HEK293 (cell line): ENCODE results near the gene LRP2BP.
A peak's percentile ranks its signal among the peaks of the same experiment; 100 is the strongest.

Source experiments
- GLI2 ChIP-seq: fragments of 450-650 bp; formaldehyde crosslinking; IDR thresholded peaks from 2 replicates; pipeline ENCODE4; 2017; ENCODE audit warnings: missing biosample characterization, missing genetic modification characterization, low read depth, borderline replicate concordance
- KLF16 ChIP-seq: fragments of 450-650 bp; formaldehyde crosslinking; IDR thresholded peaks from 2 replicates; pipeline ENCODE4 v1.5.1; 2017; ENCODE audit warnings: missing biosample characterization, missing genetic modification characterization
- MEIS1 ChIP-seq: sonication (generic); formaldehyde crosslinking; IDR thresholded peaks from 2 replicates; pipeline ENCODE4 v1.8.1; 2022; ENCODE audit warnings: missing genetic modification reagents, mild to moderate bottlenecking, borderline replicate concordance
- OSR2 ChIP-seq: fragments of 450-650 bp; formaldehyde crosslinking; IDR thresholded peaks from 2 replicates; pipeline ENCODE4 v1.5.1; 2016; ENCODE audit warnings: missing biosample characterization, missing genetic modification characterization
- SP3 ChIP-seq: fragments of 450-650 bp; formaldehyde crosslinking; IDR thresholded peaks from 2 replicates; pipeline ENCODE4 v1.5.1; 2016; ENCODE audit warnings: missing biosample characterization, missing genetic modification characterization
- ZBTB10 ChIP-seq: fragments of 450-650 bp; formaldehyde crosslinking; IDR thresholded peaks from 2 replicates; pipeline ENCODE4 v1.5.1; 2016; ENCODE audit warnings: missing biosample characterization, missing genetic modification characterization
- ZBTB20 ChIP-seq: fragments of 450-650 bp; formaldehyde crosslinking; IDR thresholded peaks from 2 replicates; pipeline ENCODE4 v1.5.1; 2016; ENCODE audit warnings: missing biosample characterization, missing genetic modification characterization
- ZBTB21 ChIP-seq: fragments of 450-650 bp; formaldehyde crosslinking; IDR thresholded peaks from 2 replicates; pipeline ENCODE4 v1.5.1; 2017; ENCODE audit warnings: missing biosample characterization, missing genetic modification characterization
- ZNF133 ChIP-seq: fragments of 450-650 bp; formaldehyde crosslinking; IDR thresholded peaks from 2 replicates; pipeline ENCODE4 v1.5.1; 2016; ENCODE audit warnings: missing biosample characterization, missing genetic modification characterization
- ZNF18 ChIP-seq: fragments of 450-650 bp; formaldehyde crosslinking; IDR thresholded peaks from 2 replicates; pipeline ENCODE4 v1.5.1; 2016; ENCODE audit warnings: missing biosample characterization, missing genetic modification characterization
- ZNF292 ChIP-seq: fragments of 450-650 bp; formaldehyde crosslinking; IDR thresholded peaks from 2 replicates; pipeline ENCODE4 v1.5.1; 2016; ENCODE audit warnings: low read depth, missing biosample characterization, missing genetic modification characterization, borderline replicate concordance
- ZNF324 ChIP-seq: fragments of 450-650 bp; formaldehyde crosslinking; IDR thresholded peaks from 2 replicates; pipeline ENCODE4 v1.5.1; 2016; ENCODE audit warnings: missing biosample characterization, missing genetic modification characterization
- ZNF366 ChIP-seq: fragments of 450-650 bp; formaldehyde crosslinking; conservative IDR thresholded peaks from 2 replicates; pipeline ENCODE4 v1.5.1; 2016; ENCODE audit warnings: missing biosample characterization, missing genetic modification characterization
- ZNF391 ChIP-seq: fragments of 450-650 bp; formaldehyde crosslinking; IDR thresholded peaks from 2 replicates; pipeline ENCODE4 v1.5.1; 2016; ENCODE audit warnings: low read depth, missing biosample characterization, missing genetic modification characterization, borderline replicate concordance
- ZNF394 ChIP-seq: fragments of 450-650 bp; formaldehyde crosslinking; IDR thresholded peaks from 2 replicates; pipeline ENCODE4 v1.5.1; 2016; ENCODE audit warnings: missing biosample characterization, missing genetic modification characterization, mild to moderate bottlenecking, moderate library complexity, borderline replicate concordance
- ZNF426 ChIP-seq: fragments of 450-650 bp; formaldehyde crosslinking; IDR thresholded peaks from 2 replicates; pipeline ENCODE4 v1.5.1; 2017; ENCODE audit warnings: missing biosample characterization, missing genetic modification characterization, mild to moderate bottlenecking, inconsistent platforms, moderate library complexity
- ZNF560 ChIP-seq: fragments of 450-650 bp; formaldehyde crosslinking; IDR thresholded peaks from 2 replicates; pipeline ENCODE4 v1.5.1; 2017; ENCODE audit warnings: missing biosample characterization, missing genetic modification characterization, borderline replicate concordance
- ZNF624 ChIP-seq: fragments of 450-650 bp; formaldehyde crosslinking; IDR thresholded peaks from 2 replicates; pipeline ENCODE4 v1.5.1; 2017; ENCODE audit warnings: missing biosample characterization, missing genetic modification characterization
- ZNF629 ChIP-seq: fragments of 450-650 bp; formaldehyde crosslinking; IDR thresholded peaks from 2 replicates; pipeline ENCODE4 v1.5.1; 2017; ENCODE audit warnings: missing biosample characterization, missing genetic modification characterization
- ZNF654 ChIP-seq: fragments of 450-650 bp; formaldehyde crosslinking; IDR thresholded peaks from 2 replicates; pipeline ENCODE4 v1.5.1; 2016; ENCODE audit warnings: low read depth, missing biosample characterization, missing genetic modification characterization
- ZNF670 ChIP-seq: fragments of 450-650 bp; formaldehyde crosslinking; IDR thresholded peaks from 2 replicates; pipeline ENCODE4 v1.5.1; 2016; ENCODE audit warnings: missing biosample characterization, missing genetic modification characterization, low read depth
- ZNF768 ChIP-seq: fragments of 450-650 bp; formaldehyde crosslinking; IDR thresholded peaks from 2 replicates; pipeline ENCODE4 v1.5.1; 2018; ENCODE audit warnings: missing biosample characterization, mild to moderate bottlenecking, missing genetic modification characterization
- TF ChIP-seq, protein P1 (sequence below): fragments of 450-650 bp; formaldehyde crosslinking; IDR thresholded peaks from 2 replicates; pipeline ENCODE4 v1.5.1; 2016; ENCODE audit warnings: missing biosample characterization, missing genetic modification characterization
- TF ChIP-seq, protein P2 (sequence below): fragments of 450-650 bp; formaldehyde crosslinking; IDR thresholded peaks from 2 replicates; pipeline ENCODE4 v1.5.1; 2016; ENCODE audit warnings: missing biosample characterization, missing genetic modification characterization
- TF ChIP-seq, protein P3 (sequence below): fragments of 450-650 bp; formaldehyde crosslinking; IDR thresholded peaks from 2 replicates; pipeline ENCODE4 v1.5.1; 2016; ENCODE audit warnings: missing biosample characterization, missing genetic modification characterization
- TF ChIP-seq, protein P4 (sequence below): fragments of 450-650 bp; formaldehyde crosslinking; IDR thresholded peaks from 2 replicates; pipeline ENCODE4 v1.5.1; 2016; ENCODE audit warnings: missing biosample characterization, missing genetic modification characterization

Gene LRP2BP

DNA sequence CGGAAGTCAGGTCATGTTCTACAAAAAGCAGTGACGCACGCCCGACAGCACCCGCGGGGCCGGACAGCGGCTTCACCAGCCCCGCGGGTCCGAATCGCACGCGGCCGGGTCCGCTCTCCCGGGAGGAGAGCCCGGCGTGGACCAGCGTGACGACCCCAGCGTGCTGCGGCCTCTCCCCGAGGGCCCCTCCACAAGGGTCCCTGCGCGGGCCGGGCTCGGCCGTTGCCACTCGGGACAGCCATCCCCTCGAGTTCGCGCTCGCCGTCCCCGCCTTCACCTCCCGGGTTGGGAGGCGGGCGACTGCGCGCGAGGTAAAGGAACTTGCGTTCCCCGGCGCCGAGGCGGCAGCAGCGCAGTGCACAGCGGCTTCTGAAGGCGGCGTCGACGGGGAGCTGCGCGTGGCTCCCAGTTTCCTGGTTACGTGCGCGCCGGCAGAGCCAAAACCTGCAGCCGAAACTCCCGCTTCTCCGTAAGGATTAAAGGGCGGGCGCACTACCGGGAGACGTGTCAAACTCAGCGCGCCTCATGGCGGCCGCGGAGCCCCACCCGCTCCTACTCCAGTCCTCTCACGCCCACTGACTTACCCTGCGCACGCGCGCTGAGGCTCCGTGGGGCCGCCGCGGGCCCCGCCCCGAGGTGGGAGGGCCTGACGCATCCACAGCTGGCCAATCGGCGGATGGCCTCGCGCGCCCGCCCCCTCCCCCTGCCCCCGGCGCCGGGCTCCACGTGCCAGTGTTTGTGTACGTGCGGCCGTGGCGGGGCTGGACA lies 416 bp upstream of the LRP2BP start (continued):
- TF ChIP-seq, protein P1, sequence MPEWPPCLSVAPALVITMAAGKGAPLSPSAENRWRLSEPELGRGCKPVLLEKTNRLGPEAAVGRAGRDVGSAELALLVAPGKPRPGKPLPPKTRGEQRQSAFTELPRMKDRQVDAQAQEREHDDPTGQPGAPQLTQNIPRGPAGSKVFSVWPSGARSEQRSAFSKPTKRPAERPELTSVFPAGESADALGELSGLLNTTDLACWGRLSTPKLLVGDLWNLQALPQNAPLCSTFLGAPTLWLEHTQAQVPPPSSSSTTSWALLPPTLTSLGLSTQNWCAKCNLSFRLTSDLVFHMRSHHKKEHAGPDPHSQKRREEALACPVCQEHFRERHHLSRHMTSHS (tag by site-specific recombination): no peak
- TF ChIP-seq ZNF292 (tag by site-specific recombination) (no peak), ZNF624 (tag by site-specific recombination) (no peak), ZNF629 (peak; percentile 99), ZNF133 (tag by site-specific recombination) (no peak), OSR2 (tag by site-specific recombination) (peak; percentile 62), GLI2 (tag by site-specific recombination) (no peak), MEIS1 (CRISPR knock-in tag) (no peak), ZNF670 (tag by site-specific recombination) (no peak), ZNF768 (tag by site-specific recombination) (no peak), ZNF324 (tag by site-specific recombination) (no peak; the same call in 1 of the 2 replicates), ZNF391 (tag by site-specific recombination) (0 out of 2 replicates have a peak, but pooled peaks have one; percentile 17), ZBTB20 (tag by site-specific recombination) (peak; percentile 80), ZNF366 (tag by site-specific recombination) (no peak), ZNF426 (tag by site-specific recombination) (no peak), ZNF654 (tag by site-specific recombination) (no peak), ZBTB10 (tag by site-specific recombination) (peak; percentile 82; the same call in 1 of the 2 replicates), ZNF560 (tag by site-specific recombination) (no peak), SP3 (tag by site-specific recombination) (peak; percentile 82), KLF16 (tag by site-specific recombination) (no peak), ZNF18 (no peak), ZBTB21 (tag by site-specific recombination) (peak; percentile 95; the same call in 1 of the 2 replicates), ZNF394 (tag by site-specific recombination) (peak; percentile 77)
- TF ChIP-seq, protein P2, sequence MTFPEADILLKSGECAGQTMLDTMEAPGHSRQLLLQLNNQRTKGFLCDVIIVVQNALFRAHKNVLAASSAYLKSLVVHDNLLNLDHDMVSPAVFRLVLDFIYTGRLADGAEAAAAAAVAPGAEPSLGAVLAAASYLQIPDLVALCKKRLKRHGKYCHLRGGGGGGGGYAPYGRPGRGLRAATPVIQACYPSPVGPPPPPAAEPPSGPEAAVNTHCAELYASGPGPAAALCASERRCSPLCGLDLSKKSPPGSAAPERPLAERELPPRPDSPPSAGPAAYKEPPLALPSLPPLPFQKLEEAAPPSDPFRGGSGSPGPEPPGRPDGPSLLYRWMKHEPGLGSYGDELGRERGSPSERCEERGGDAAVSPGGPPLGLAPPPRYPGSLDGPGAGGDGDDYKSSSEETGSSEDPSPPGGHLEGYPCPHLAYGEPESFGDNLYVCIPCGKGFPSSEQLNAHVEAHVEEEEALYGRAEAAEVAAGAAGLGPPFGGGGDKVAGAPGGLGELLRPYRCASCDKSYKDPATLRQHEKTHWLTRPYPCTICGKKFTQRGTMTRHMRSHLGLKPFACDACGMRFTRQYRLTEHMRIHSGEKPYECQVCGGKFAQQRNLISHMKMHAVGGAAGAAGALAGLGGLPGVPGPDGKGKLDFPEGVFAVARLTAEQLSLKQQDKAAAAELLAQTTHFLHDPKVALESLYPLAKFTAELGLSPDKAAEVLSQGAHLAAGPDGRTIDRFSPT (tag by site-specific recombination): peak; percentile 62
- TF ChIP-seq, protein P3, sequence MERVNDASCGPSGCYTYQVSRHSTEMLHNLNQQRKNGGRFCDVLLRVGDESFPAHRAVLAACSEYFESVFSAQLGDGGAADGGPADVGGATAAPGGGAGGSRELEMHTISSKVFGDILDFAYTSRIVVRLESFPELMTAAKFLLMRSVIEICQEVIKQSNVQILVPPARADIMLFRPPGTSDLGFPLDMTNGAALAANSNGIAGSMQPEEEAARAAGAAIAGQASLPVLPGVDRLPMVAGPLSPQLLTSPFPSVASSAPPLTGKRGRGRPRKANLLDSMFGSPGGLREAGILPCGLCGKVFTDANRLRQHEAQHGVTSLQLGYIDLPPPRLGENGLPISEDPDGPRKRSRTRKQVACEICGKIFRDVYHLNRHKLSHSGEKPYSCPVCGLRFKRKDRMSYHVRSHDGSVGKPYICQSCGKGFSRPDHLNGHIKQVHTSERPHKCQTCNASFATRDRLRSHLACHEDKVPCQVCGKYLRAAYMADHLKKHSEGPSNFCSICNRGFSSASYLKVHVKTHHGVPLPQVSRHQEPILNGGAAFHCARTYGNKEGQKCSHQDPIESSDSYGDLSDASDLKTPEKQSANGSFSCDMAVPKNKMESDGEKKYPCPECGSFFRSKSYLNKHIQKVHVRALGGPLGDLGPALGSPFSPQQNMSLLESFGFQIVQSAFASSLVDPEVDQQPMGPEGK (tag by site-specific recombination): 0 out of 2 replicates have a peak, but pooled peaks have one; percentile 61
- TF ChIP-seq, protein P4, sequence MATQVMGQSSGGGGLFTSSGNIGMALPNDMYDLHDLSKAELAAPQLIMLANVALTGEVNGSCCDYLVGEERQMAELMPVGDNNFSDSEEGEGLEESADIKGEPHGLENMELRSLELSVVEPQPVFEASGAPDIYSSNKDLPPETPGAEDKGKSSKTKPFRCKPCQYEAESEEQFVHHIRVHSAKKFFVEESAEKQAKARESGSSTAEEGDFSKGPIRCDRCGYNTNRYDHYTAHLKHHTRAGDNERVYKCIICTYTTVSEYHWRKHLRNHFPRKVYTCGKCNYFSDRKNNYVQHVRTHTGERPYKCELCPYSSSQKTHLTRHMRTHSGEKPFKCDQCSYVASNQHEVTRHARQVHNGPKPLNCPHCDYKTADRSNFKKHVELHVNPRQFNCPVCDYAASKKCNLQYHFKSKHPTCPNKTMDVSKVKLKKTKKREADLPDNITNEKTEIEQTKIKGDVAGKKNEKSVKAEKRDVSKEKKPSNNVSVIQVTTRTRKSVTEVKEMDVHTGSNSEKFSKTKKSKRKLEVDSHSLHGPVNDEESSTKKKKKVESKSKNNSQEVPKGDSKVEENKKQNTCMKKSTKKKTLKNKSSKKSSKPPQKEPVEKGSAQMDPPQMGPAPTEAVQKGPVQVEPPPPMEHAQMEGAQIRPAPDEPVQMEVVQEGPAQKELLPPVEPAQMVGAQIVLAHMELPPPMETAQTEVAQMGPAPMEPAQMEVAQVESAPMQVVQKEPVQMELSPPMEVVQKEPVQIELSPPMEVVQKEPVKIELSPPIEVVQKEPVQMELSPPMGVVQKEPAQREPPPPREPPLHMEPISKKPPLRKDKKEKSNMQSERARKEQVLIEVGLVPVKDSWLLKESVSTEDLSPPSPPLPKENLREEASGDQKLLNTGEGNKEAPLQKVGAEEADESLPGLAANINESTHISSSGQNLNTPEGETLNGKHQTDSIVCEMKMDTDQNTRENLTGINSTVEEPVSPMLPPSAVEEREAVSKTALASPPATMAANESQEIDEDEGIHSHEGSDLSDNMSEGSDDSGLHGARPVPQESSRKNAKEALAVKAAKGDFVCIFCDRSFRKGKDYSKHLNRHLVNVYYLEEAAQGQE (tag by site-specific recombination): peak; percentile 94
